HepG2 (cell line): ENCODE data around the gene MYO5B.

ENCODE experiments used
- EZH2 ChIP-seq: conservative IDR thresholded peaks from 2 replicates; pipeline ENCODE4 v1.6.1; 2012; ENCODE audit warnings: mild to moderate bottlenecking, low read depth, low read length, moderate library complexity
- HDAC6 ChIP-seq: fragments of 200-600 bp; sonication (generic); IDR thresholded peaks from 2 replicates; pipeline ENCODE4 v1.7.0; 2017; ENCODE audit warnings: mild to moderate bottlenecking, antibody characterized with exemption, low read length, low read depth
- MXI1 ChIP-seq: IDR thresholded peaks from 3 replicates; pipeline ENCODE4 v1.6.1; 2012; ENCODE audit warnings: low read depth, low read length, inconsistent platforms, borderline replicate concordance
- POLR2A ChIP-seq, 2 experiments: IDR thresholded peaks; 2 replicates each; pipeline ENCODE4 v1.6.1; 2011; ENCODE audit warnings: low read depth in 2 of 2, low read length in 2 of 2, mild to moderate bottlenecking in 1 of 2, moderate library complexity in 1 of 2; ENCODE audit not compliant: insufficient read depth in 1 of 2
- REST ChIP-seq, 2 experiments: IDR thresholded peaks; 2 replicates each; pipeline ENCODE4 v1.6.1; 2011 to 2012; ENCODE audit warnings: low read length in 2 of 2, borderline replicate concordance in 1 of 2, low read depth in 1 of 2, mild to moderate bottlenecking in 1 of 2, moderate library complexity in 1 of 2
- ZBTB44 ChIP-seq: sonication (generic); formaldehyde crosslinking; IDR thresholded peaks from 2 replicates; pipeline ENCODE4 v1.4.0; 2020; ENCODE audit warnings: missing genetic modification reagents
- ZNF280D ChIP-seq: sonication (generic); formaldehyde crosslinking; IDR thresholded peaks from 2 replicates; pipeline ENCODE4 v1.5.1; 2020; ENCODE audit warnings: mild to moderate bottlenecking, missing genetic modification reagents
- ZNF331 ChIP-seq: sonication (generic); formaldehyde crosslinking; IDR thresholded peaks from 2 replicates; pipeline ENCODE4 v1.4.0; 2020; ENCODE audit warnings: missing genetic modification reagents
- ZNF737 ChIP-seq: sonication (generic); formaldehyde crosslinking; IDR thresholded peaks from 2 replicates; pipeline ENCODE4 v1.5.0; 2020; ENCODE audit warnings: missing genetic modification reagents, mild to moderate bottlenecking, borderline replicate concordance
- TF ChIP-seq, protein P1 (sequence below): sonication (generic); formaldehyde crosslinking; IDR thresholded peaks from 2 replicates; pipeline ENCODE4 v1.4.0; 2020; ENCODE audit warnings: missing genetic modification reagents
- TF ChIP-seq, protein P2 (sequence below): sonication (generic); formaldehyde crosslinking; IDR thresholded peaks from 2 replicates; pipeline ENCODE4 v1.5.0; 2020; ENCODE audit warnings: mild to moderate bottlenecking, missing genetic modification reagents
- TF ChIP-seq, protein P3 (sequence below): sonication (generic); formaldehyde crosslinking; IDR thresholded peaks from 2 replicates; pipeline ENCODE4 v1.5.0; 2020; ENCODE audit warnings: mild to moderate bottlenecking, missing genetic modification reagents, borderline replicate concordance

DNA sequence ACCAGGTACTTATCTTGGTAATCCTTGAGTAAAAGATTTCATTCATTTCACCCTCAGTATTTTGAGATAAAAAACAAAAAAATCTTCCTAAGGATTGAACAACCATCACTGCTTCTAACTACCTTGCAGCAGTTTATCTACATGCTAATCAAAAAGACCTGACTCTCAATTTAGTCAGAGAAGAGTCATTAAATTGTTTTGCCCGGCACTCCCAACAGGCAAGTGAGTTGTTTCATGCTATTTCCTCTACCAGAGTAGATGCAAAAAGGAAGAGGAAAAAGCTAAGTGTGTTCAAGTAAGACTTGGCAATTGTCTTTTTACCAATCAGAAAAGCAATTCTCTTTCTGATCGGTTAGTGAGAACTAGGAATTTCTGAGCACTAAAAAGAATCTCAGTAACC lies 39.5 kb downstream of the MYO5B start:
- TF ChIP-seq ZNF331 (CRISPR knock-in tag) (no peak), ZNF280D (no peak), EZH2 (no peak), REST (IDR thresholded peaks at IDR 0.05; ENCODE audit: borderline replicate concordance in 1 of 2, low read depth in 1 of 2, low read length in 2 of 2) (no peak), POLR2A (IDR thresholded peaks at IDR 0.05; ENCODE audit: insufficient read depth in 1 of 2, low read depth in 2 of 2, low read length in 2 of 2) (no peak), MXI1 (no peak), HDAC6 (no peak), ZNF737 (CRISPR knock-in tag) (no peak), ZBTB44 (CRISPR knock-in tag) (no peak)
- TF ChIP-seq, protein P1, sequence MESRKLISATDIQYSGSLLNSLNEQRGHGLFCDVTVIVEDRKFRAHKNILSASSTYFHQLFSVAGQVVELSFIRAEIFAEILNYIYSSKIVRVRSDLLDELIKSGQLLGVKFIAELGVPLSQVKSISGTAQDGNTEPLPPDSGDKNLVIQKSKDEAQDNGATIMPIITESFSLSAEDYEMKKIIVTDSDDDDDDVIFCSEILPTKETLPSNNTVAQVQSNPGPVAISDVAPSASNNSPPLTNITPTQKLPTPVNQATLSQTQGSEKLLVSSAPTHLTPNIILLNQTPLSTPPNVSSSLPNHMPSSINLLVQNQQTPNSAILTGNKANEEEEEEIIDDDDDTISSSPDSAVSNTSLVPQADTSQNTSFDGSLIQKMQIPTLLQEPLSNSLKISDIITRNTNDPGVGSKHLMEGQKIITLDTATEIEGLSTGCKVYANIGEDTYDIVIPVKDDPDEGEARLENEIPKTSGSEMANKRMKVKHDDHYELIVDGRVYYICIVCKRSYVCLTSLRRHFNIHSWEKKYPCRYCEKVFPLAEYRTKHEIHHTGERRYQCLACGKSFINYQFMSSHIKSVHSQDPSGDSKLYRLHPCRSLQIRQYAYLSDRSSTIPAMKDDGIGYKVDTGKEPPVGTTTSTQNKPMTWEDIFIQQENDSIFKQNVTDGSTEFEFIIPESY (CRISPR knock-in tag), result no peak
- TF ChIP-seq, protein P2, sequence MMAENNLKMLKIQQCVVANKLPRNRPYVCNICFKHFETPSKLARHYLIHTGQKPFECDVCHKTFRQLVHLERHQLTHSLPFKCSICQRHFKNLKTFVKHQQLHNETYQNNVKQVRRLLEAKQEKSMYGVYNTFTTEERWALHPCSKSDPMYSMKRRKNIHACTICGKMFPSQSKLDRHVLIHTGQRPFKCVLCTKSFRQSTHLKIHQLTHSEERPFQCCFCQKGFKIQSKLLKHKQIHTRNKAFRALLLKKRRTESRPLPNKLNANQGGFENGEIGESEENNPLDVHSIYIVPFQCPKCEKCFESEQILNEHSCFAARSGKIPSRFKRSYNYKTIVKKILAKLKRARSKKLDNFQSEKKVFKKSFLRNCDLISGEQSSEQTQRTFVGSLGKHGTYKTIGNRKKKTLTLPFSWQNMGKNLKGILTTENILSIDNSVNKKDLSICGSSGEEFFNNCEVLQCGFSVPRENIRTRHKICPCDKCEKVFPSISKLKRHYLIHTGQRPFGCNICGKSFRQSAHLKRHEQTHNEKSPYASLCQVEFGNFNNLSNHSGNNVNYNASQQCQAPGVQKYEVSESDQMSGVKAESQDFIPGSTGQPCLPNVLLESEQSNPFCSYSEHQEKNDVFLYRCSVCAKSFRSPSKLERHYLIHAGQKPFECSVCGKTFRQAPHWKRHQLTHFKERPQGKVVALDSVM (CRISPR knock-in tag), result no peak
- TF ChIP-seq, protein P3, sequence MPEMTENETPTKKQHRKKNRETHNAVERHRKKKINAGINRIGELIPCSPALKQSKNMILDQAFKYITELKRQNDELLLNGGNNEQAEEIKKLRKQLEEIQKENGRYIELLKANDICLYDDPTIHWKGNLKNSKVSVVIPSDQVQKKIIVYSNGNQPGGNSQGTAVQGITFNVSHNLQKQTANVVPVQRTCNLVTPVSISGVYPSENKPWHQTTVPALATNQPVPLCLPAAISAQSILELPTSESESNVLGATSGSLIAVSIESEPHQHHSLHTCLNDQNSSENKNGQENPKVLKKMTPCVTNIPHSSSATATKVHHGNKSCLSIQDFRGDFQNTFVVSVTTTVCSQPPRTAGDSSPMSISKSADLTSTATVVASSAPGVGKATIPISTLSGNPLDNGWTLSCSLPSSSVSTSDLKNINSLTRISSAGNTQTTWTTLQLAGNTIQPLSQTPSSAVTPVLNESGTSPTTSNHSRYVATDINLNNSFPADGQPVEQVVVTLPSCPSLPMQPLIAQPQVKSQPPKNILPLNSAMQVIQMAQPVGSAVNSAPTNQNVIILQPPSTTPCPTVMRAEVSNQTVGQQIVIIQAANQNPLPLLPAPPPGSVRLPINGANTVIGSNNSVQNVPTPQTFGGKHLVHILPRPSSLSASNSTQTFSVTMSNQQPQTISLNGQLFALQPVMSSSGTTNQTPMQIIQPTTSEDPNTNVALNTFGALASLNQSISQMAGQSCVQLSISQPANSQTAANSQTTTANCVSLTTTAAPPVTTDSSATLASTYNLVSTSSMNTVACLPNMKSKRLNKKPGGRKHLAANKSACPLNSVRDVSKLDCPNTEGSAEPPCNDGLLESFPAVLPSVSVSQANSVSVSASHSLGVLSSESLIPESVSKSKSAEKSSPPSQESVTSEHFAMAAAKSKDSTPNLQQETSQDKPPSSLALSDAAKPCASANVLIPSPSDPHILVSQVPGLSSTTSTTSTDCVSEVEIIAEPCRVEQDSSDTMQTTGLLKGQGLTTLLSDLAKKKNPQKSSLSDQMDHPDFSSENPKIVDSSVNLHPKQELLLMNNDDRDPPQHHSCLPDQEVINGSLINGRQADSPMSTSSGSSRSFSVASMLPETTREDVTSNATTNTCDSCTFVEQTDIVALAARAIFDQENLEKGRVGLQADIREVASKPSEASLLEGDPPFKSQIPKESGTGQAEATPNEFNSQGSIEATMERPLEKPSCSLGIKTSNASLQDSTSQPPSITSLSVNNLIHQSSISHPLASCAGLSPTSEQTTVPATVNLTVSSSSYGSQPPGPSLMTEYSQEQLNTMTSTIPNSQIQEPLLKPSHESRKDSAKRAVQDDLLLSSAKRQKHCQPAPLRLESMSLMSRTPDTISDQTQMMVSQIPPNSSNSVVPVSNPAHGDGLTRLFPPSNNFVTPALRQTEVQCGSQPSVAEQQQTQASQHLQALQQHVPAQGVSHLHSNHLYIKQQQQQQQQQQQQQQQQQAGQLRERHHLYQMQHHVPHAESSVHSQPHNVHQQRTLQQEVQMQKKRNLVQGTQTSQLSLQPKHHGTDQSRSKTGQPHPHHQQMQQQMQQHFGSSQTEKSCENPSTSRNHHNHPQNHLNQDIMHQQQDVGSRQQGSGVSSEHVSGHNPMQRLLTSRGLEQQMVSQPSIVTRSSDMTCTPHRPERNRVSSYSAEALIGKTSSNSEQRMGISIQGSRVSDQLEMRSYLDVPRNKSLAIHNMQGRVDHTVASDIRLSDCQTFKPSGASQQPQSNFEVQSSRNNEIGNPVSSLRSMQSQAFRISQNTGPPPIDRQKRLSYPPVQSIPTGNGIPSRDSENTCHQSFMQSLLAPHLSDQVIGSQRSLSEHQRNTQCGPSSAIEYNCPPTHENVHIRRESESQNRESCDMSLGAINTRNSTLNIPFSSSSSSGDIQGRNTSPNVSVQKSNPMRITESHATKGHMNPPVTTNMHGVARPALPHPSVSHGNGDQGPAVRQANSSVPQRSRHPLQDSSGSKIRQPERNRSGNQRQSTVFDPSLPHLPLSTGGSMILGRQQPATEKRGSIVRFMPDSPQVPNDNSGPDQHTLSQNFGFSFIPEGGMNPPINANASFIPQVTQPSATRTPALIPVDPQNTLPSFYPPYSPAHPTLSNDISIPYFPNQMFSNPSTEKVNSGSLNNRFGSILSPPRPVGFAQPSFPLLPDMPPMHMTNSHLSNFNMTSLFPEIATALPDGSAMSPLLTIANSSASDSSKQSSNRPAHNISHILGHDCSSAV (CRISPR knock-in tag), result no peak
